LNCaP clone FGC (cell line): ENCODE measurements around the gene ANKRD35.
A peak's percentile ranks its signal among the peaks of the same experiment; 100 is the strongest.
"Not testable (repeated sequence)": the region's sequence is repeated elsewhere in the genome, so short reads cannot be mapped to it uniquely, and the experiment has no call there.

ENCODE experiments used
- DNase-seq: peaks from one replicate; pipeline ENCODE4 v3.0.0-alpha.2; 2011; ENCODE audit warnings: low read depth
- H3K4me3 ChIP-seq: 2 replicates; pipeline ENCODE4 v1.5.1; 2011; ENCODE audit warnings: mild to moderate bottlenecking, low read depth, low read length, control low read depth
- TF ChIP-seq, protein P1 (sequence below): IDR thresholded peaks from 2 replicates; pipeline ENCODE4 v1.5.1; 2012; ENCODE audit warnings: mild to moderate bottlenecking; ENCODE audit not compliant: control insufficient read depth, insufficient read depth; ENCODE audit errors: extremely low read depth

ANKRD35 gene, protein sequence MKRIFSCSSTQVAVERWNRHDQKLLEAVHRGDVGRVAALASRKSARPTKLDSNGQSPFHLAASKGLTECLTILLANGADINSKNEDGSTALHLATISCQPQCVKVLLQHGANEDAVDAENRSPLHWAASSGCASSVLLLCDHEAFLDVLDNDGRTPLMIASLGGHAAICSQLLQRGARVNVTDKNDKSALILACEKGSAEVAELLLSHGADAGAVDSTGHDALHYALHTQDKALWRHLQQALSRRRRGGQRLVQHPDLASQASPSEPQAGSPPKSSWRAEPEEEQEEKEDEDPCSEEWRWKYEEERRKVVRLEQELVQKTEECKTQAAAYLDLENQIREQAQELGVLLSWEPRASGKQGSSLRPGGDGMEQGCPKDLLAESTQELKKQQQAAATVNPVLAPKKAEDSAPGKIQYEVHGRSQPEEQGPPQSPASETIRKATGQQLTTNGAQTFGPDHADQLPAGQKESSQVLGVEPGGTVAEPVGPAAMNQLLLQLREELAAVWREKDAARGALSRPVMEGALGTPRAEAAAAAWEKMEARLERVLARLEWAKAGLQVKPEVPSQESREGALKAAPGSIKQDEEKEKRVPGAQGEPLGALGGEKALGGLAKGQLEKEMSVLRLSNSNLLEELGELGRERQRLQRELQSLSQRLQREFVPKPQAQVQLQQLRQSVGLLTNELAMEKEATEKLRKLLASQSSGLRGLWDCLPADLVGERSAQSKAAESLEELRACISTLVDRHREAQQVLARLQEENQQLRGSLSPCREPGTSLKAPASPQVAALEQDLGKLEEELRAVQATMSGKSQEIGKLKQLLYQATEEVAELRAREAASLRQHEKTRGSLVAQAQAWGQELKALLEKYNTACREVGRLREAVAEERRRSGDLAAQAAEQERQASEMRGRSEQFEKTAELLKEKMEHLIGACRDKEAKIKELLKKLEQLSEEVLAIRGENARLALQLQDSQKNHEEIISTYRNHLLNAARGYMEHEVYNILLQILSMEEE

DNA sequence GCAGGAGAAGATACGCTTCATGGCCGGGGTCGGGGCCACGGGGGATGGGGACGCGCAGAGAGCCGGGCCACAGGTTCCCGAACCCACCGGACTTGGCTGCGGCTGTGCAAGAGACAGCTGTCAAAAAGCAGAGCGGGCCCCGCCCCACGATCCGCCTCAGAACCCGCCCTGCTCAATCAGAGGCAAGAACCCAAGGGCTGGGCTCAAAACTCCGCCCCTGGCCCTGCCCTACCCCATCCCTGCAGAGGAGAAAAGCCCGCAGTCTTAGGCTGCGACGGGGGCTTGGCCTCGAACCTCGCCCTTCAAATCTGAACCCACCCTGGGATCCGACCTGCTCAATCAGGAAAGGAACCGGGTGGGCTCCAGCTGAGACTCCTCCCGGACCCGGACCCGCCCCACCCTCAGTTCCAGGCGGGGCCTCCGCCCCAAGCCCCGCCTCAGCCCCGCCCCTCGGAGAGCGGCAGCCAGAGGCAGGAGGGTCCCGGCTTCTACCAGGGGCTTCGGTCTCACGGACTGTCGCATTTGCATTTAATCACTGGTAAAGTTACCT, at the start of gene ANKRD35:
Gene ANKRD35, minus strand, starts transcription at position 129 of the 550 bp plus-strand sequence. Its CDS starts 108 bp downstream, at position 21.
- H3K4me3 ChIP-seq: peak within 1 kb of the TSS; percentile 59
- TF ChIP-seq, protein P1, sequence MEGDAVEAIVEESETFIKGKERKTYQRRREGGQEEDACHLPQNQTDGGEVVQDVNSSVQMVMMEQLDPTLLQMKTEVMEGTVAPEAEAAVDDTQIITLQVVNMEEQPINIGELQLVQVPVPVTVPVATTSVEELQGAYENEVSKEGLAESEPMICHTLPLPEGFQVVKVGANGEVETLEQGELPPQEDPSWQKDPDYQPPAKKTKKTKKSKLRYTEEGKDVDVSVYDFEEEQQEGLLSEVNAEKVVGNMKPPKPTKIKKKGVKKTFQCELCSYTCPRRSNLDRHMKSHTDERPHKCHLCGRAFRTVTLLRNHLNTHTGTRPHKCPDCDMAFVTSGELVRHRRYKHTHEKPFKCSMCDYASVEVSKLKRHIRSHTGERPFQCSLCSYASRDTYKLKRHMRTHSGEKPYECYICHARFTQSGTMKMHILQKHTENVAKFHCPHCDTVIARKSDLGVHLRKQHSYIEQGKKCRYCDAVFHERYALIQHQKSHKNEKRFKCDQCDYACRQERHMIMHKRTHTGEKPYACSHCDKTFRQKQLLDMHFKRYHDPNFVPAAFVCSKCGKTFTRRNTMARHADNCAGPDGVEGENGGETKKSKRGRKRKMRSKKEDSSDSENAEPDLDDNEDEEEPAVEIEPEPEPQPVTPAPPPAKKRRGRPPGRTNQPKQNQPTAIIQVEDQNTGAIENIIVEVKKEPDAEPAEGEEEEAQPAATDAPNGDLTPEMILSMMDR: no peak
- DNase-seq: no peak

GRCh38 chr1:145932522-145933009, 46.9 kb upstream of the ANKRD35 start:
- DNase-seq, H3K4me3 ChIP-seq: not testable (repeated sequence)

GRCh38 chr1:145927916-145928643, 42.4 kb upstream of the ANKRD35 start:
- TF ChIP-seq, protein P1: no peak
- peak overlapping the region; percentile 98 for H3K4me3 ChIP-seq
- DNase-seq: no peak

DNA sequence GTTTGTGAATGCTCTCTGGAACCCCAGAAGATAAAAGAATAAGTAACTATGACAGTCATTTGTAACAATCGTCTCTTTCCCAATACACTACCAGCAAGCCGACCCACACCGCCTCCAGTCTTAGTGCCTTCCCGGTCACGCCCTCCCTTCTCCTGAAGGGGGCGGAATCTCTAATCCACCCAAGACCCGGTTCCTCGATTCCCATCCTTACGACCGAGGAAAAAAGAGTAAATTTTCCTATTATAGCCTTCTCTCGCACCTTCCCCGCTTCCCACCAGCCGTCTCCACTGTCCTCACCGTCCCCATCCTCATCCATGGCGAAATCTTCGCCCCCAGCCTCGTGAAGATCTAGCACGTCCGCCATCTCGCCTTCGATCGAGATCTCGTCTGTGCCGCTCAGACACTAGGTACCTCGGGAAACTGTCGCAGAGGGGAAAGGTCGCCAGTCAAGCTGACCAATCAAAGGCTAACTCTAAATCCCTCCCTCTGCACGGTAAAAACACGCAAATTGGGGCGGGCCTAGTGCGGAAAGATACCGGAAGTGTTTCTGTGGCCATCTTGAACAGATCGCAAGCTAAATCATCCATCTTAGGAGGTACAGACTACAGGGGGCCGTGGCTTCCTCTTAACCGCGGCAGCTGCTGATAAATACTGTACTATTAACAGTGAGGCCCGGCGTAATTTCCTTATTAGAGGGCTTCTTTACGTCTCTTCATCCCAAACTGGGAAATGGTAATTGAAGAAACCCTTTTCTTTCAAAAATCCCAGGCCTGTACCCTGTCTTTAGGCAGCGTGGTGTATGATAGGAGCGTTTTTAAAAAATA, 41.6 kb upstream of the ANKRD35 start, which contains the start of gene RBM8A:
Gene RBM8A, minus strand, starts transcription at position 422 of the 824 bp plus-strand sequence. Its CDS starts 58 bp downstream, at position 364.
- TF ChIP-seq, protein P1: peak; percentile 51
- peak; percentile 97 for DNase-seq
- peak within 1 kb of the TSS; percentile 98 for H3K4me3 ChIP-seq

DNA sequence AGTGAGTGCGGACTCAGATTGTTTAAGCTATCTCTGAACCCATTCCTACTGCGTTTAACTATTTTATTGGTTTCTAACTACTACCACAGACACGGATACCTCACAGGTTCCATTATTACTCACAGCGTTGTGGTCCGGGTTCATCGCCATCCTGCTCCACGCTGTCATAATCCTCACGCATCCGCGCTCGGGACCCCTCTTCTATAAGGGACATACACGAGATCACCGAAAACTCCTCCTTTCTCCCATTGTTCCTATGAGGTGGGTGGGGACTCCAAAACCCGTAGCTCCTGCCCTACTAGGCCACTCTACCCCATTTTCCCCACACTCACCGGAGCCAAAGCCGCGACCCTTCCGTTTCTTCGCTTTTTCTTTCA, 41.0 kb upstream of the ANKRD35 start:
- TF ChIP-seq, protein P1: no peak
- DNase-seq: no peak

GRCh38 chr1:145922266-145922665, 36.6 kb upstream of the ANKRD35 start:
- no peak for DNase-seq
- TF ChIP-seq, protein P1: no peak
- H3K4me3 ChIP-seq: no peak overlapping the region

More for the DNA sequence above, 41.0 kb upstream of the ANKRD35 start:
- H3K4me3 ChIP-seq: peak overlapping the region; percentile 98

GRCh38 chr1:145920297-145920696, 34.6 kb upstream of the ANKRD35 start:
- not testable (repeated sequence) for H3K4me3 ChIP-seq, DNase-seq
